ENCODE results near the gene NOL4L.

Gene NOL4L

GRCh38 chr20:32483351-32484224 is 101.5 kb downstream of the NOL4L start:
- DNase-seq (ENCODE audit: low read depth in 2 of 2): peak in 1 of 2 experiments; percentile 38

DNA sequence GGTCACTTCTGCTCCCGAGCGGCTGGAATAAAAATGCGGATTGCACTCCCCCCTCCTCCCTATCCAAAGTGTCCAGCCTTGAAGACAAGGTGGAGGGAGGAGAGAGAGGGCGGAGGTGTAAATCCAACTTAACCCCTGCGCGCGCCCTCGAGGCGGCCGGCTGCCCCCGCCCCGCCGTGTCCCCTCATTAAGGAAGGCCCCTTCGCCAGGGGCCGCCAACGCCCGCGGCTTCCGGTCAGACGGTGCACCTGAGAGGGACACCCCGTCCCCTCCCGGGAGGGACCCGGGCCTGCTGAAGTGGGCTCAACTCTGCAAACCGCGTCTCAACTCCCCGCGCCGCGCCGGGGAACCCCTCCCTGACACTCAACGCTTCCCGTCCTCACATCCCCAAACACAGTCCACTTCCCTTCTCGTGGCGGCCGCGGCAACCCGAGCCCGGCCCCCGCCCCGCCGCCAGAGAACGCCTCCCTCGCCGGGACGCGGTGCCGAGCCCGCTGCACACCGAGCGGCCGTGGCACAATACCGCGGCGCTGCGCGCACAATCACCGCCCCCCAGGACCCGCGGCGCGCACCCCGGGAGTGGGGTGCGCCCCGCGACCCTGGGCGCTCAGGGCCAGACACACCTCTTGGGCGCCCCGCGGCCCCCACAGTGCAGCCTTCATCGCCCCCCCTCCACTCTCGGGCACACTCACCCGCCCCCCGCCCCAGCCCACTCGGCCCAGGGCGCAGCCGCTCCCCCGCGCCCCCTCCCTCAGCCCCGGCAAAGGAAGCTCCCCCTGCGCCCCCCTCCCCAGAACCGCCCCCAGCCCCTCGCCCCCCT is 102.5 kb downstream of the NOL4L start:
- DNase-seq (ENCODE audit: low read depth in 2 of 2): peak in 1 of 2 experiments; percentile 18

DNA sequence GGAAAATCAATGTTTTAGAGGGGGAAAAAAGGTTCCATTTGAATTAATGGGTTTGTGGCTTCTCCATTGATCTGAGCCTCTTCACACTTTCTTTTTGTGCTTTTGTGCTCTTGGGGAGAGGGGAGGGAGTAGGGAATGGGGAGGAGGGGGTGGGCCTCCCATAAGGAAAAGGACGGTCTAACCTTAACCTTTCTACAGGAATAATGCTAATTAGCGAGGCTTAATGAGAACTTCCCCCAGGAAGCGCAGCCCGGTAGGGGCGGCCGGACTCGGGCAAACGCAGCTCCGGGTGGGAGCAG is 103.0 kb downstream of the NOL4L start:
- no peak for DNase-seq (ENCODE audit: low read depth in 2 of 2)

GRCh38 chr20:32481311-32482142 is 103.6 kb downstream of the NOL4L start:
- DNase-seq (ENCODE audit: low read depth in 2 of 2): no peak

GRCh38 chr20:32480371-32481241 is 104.5 kb downstream of the NOL4L start:
- no peak for DNase-seq (ENCODE audit: low read depth in 2 of 2)

GRCh38 chr20:32479697-32480171 is 105.4 kb downstream of the NOL4L start:
- no peak for DNase-seq (ENCODE audit: low read depth in 2 of 2)

GRCh38 chr20:32479012-32479411 is 106.1 kb downstream of the NOL4L start:
- no peak for DNase-seq (ENCODE audit: low read depth in 2 of 2)

- DNase-seq (ENCODE audit: low read depth in 2 of 2): no peak
Observed at GRCh38 chr20:32478576-32478975, 106.6 kb downstream of the NOL4L start.

DNA sequence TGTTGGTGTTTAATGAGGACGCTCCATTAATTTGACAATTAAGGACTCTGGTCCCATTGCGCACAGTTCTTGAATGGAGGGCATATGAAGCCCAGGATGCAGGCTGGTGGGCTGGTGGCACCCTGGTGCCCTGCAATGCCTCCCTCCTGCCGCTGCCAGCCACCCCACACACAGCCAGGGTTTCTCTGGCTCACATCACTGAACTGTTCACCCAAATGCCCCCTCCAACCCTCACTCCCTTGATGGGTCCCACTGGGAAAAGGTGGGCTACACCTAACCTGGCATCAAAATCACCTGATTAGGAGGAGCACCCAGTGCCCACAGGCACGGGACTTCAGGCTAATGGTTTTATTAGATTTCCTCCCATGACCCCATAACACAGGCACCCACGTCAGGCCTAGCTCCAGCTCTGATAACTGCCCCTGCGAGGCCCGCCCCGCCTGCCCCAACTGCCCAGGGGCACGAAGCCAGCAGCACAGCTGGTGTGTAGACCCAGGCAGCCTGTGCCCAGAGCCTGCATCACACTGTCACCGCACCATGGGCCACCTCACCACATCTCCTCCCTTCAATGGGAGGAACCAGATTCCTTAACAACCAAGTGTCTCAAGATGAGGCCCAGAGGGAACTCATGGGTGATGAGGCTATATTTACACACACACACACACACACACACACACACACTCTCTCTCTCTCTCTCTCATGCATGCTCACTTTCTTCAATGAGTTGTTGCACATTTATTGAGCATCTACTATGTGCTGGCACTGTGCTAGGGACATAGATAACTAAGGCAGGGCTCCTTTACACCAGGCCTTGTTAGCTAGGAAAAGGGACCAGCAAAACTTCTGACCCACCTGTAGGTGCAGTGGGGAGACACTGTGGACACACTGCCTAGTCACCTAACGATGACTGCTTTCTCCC is 107.3 kb downstream of the NOL4L start:
- DNase-seq (ENCODE audit: low read depth in 2 of 2): no peak

GRCh38 chr20:32476684-32477593 is 108.2 kb downstream of the NOL4L start:
- no peak for DNase-seq (ENCODE audit: low read depth in 2 of 2)

- DNase-seq (ENCODE audit: low read depth in 2 of 2): no peak
Observed at GRCh38 chr20:32474967-32475811, 109.9 kb downstream of the NOL4L start.

DNA sequence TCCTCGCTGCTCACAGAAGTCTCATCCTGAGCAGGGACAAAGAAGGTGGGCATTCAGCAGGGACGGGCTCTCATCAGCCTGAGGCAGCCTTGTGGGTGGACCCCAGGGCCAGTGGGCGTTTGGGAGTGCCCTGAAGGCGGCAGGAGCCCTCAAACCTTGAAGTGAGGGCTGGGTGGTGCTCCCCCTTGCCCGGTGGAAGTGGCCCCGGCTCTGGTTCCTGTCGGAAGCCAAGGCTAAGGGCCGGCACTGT is 110.5 kb downstream of the NOL4L start:
- no peak for DNase-seq (ENCODE audit: low read depth in 2 of 2)

DNA sequence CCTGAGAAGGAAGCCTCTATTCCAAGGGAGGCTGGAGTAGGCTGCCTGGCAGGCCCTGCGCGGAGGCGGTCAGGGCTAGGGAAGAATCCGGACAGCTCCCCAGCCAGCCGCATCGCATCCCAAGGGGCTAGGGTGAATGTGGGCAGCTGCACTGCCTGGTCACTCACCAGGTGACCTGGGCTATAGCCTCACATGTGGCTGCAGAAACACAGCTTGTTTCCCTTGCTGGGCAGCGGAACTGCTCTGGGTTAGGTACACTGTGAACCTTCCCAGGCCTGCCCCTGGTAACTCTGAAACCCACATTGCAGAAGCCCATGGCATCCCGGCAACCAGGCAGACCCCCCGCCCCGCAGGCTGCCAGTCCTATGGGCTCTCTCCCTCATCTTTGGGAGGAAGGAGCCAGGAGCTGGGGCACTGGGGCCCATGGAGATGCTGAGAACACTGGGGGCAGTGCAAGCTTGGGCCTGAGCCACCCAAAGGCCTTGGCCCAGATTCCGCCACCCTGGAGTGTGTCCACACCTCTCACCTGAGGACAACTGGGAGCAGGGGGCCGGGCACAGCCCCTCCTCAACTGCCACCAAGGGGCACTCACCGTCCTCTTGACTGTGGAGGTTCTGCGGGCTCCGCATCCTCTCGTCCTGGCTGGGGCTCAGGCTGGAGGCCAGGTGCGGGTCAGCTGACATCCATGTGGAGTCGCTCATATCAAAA is 111.0 kb downstream of the NOL4L start:
- DNase-seq (ENCODE audit: low read depth in 2 of 2): no peak

DNA sequence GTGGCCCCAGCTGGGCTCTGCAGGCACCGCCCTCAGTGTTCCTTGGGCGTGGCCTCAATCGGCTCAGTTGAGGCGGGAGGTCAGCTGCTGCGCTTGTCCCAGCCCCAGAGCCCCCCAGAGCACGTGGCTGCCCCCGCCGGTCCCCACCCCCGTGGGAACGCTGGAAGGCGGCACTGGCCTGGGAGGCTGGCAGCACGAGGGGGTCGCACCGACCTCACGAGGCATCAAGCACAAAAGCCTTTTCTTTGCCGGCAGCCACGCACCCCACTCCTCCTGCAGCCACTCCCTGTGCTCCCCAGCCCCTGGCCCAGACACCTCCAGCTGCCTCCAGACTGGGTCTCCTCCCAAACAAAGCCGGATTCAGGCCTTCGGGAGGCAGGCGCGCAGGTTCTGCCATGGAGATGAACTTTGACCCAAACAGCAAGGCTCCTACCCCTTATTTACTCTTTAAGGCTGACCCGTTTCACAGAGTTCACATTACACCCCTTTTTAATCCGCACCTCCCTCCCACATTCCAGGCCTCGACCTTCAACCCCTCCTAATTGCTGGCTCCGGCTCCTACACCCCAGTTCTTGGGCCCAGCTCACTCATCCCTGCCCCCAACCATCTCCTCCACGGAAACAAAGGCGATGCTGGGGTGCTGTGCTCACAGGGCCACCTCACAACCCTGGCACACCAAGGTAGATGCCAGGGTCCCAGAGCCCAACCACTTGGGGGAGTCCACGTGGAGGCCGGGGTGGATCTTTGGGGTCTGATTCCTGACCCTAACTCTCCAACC is 111.7 kb downstream of the NOL4L start:
- no peak for DNase-seq (ENCODE audit: low read depth in 2 of 2)

DNA sequence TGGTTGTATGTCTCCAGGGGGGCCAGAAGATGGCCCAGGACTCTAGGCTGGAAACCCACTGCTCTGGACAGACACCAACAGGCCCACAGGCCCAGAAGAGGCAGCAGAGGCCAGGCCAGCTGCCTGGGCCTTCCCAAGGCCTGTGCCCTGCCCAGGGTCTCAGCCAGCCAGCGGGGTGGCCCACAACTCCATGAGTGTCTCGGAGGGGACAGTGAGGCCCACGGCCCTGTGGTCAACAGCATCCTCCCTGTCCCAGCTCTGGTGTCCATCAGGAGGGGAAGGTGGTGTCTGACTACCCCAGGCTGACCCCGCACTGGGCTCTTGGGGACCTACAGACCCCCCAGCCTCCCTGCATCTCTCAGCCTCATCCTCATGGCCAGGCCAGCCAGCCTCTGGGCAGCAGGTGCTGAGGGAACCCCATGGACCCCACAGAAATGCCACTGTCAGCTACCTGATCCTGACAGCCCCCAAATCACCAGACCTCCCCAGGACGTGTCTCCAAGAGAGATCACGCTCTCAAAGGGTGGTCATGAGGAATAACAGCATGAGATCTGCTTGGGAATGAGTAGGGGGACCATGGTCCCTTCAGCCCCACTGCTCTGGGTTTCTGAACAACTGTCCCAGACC is 112.4 kb downstream of the NOL4L start:
- no peak for DNase-seq (ENCODE audit: low read depth in 2 of 2)

DNA sequence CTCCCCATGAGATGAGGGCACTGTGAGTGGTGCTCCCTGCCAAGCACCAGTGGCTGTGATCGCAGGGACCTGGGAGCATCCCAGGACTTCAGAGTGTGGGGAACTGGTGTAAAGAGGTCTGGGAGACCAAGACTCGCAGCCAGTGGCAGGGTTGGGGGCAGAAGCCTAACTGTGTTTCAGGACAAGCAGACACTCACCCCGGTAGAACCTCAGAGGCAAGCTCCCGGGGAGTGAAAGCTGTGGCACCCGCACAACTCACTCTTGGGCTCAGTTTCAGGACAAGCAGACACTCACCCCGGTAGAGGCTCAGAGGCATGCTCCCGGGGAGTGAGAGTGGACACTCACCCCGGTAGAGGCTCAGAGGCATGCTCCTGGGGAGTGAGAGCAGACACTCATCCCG is 114.2 kb downstream of the NOL4L start:
- no peak for DNase-seq (ENCODE audit: low read depth in 2 of 2)
